Smooth muscle cell of the brain vasculature (primary cell): Measurements from ENCODE around the gene DUXB.
A peak's percentile ranks its signal among the peaks of the same experiment; 100 is the strongest.

Experiments
- DNase-seq: peaks from one replicate; pipeline ENCODE4 v3.0.0-alpha.2; 2012; ENCODE audit warnings: low read depth, low spot score

The DUXB gene

GRCh38 chr16:75660726-75661302 is 40.4 kb downstream of the DUXB start:
- no peak for DNase-seq

- DNase-seq = no peak
Measured at GRCh38 chr16:75660321-75660720, 40.9 kb downstream of the DUXB start.

- DNase-seq = no peak
Measured at GRCh38 chr16:75658175-75658574, 43.1 kb downstream of the DUXB start.

GRCh38 chr16:75653922-75654321 is 47.3 kb downstream of the DUXB start:
- no peak for DNase-seq

- peak; percentile 45 for DNase-seq
Measured at GRCh38 chr16:75648265-75649076, 52.8 kb downstream of the DUXB start.

GRCh38 chr16:75647492-75648264 is 53.6 kb downstream of the DUXB start, which contains the start of the genes KARS1 and TERF2IP:
KARS1 (minus strand) TSS chr16:75647665; CDS start chr16:75647639, 26 bp downstream.
TERF2IP (plus strand) TSS chr16:75647773; CDS start chr16:75647883, 110 bp downstream.
- DNase-seq = peak; percentile 70

- DNase-seq = no peak
Measured at GRCh38 chr16:75647112-75647491, 54.2 kb downstream of the DUXB start.

GRCh38 chr16:75644240-75645012 is 56.8 kb downstream of the DUXB start:
- DNase-seq = no peak
